Neural cell (in vitro differentiated cells): ENCODE results near the gene PAN3.

Experiments
- CTCF ChIP-seq: fragments of 450-650 bp; IDR thresholded peaks from 2 replicates; pipeline ENCODE4 v1.5.1; 2014; ENCODE audit warnings: antibody characterized with exemption, mild to moderate bottlenecking, moderate library complexity; ENCODE audit not compliant: poor library complexity, severe bottlenecking
- EP300 ChIP-seq: fragments of 450-650 bp; conservative IDR thresholded peaks from 2 replicates; pipeline ENCODE4 v1.6.1; 2014; ENCODE audit warnings: antibody characterized with exemption, mild to moderate bottlenecking, moderate library complexity; ENCODE audit not compliant: poor library complexity, severe bottlenecking
- EZH2 ChIP-seq: fragments of 200-600, 300-800 bp; shearing (Covaris generic), sonication (generic); IDR thresholded peaks from 2 replicates; pipeline ENCODE4 v1.6.1; 2014; ENCODE audit warnings: antibody characterized with exemption, low read length, borderline replicate concordance, mild to moderate bottlenecking; ENCODE audit not compliant: insufficient read depth, poor library complexity, severe bottlenecking
- MXI1 ChIP-seq: fragments of 450-650 bp; conservative IDR thresholded peaks from 2 replicates; pipeline ENCODE4 v1.6.1; 2014; ENCODE audit warnings: antibody characterized with exemption, mild to moderate bottlenecking; ENCODE audit not compliant: poor library complexity, severe bottlenecking
- POLR2AphosphoS5 ChIP-seq: IDR thresholded peaks from 2 replicates; pipeline ENCODE4 v1.6.1; 2012
- RAD21 ChIP-seq: fragments of 450-650 bp; conservative IDR thresholded peaks from 2 replicates; pipeline ENCODE4 v1.6.1; 2014; ENCODE audit warnings: antibody characterized with exemption, mild to moderate bottlenecking, moderate library complexity
- REST ChIP-seq: IDR thresholded peaks from 2 replicates; pipeline ENCODE4 v1.6.1; 2012; ENCODE audit warnings: borderline replicate concordance
- TAF1 ChIP-seq: IDR thresholded peaks from 2 replicates; pipeline ENCODE4 v1.6.1; 2012; ENCODE audit warnings: low read depth

- TF ChIP-seq MXI1 (no peak), CTCF (no peak), POLR2AphosphoS5 (no peak), TAF1 (no peak), RAD21 (no peak), EZH2 (no peak), REST (no peak), EP300 (no peak)
Measured at GRCh38 chr13:28166257-28166656, 27.9 kb downstream of the PAN3 start.
